Activated naive CD8-positive, alpha-beta T cell treated with anti-CD3 and anti-CD28 coated beads for 36 hours (primary cell): ENCODE results near the gene RGS19. TPM values are rescaled to one million over a fixed set of nuclear protein-coding genes. Genes with fewer than 3 reads are reported as not detected.
A peak's percentile ranks its signal among the peaks of the same experiment; 100 is the strongest.

Experiments used
- DNase-seq: peaks from one replicate; pipeline ENCODE4 v3.0.0; 2021
- H3K27ac Mint-ChIP-seq: one replicate; pipeline ENCODE4 v1.8.0; 2022; ENCODE audit warnings: mild to moderate bottlenecking, moderate library complexity, mixed read lengths
- H3K27me3 Mint-ChIP-seq: one replicate; pipeline ENCODE4 v1.8.0; 2022; ENCODE audit warnings: mild to moderate bottlenecking, mixed read lengths
- H3K36me3 Mint-ChIP-seq: one replicate; pipeline ENCODE4 v1.8.0; 2021; ENCODE audit warnings: mild to moderate bottlenecking, mixed read lengths
- H3K4me1 Mint-ChIP-seq: one replicate; pipeline ENCODE4 v1.8.0; 2021; ENCODE audit warnings: mixed read lengths
- H3K4me3 Mint-ChIP-seq: one replicate; pipeline ENCODE4 v1.8.0; 2022; ENCODE audit warnings: mild to moderate bottlenecking, moderate library complexity, mixed read lengths
- H3K9me3 Mint-ChIP-seq: one replicate; pipeline ENCODE4 v1.8.0; 2022; ENCODE audit warnings: mixed read lengths
- total RNA-seq, 2 experiments: library from RNA; stranded (reverse); gene quantifications; one replicate each; pipeline ENCODE4 v1.2.3, GENCODE V29; 2021

RGS19 gene
- total RNA-seq, 2 experiments from 2014 or later = 26.4 to 31.8 TPM

DNA sequence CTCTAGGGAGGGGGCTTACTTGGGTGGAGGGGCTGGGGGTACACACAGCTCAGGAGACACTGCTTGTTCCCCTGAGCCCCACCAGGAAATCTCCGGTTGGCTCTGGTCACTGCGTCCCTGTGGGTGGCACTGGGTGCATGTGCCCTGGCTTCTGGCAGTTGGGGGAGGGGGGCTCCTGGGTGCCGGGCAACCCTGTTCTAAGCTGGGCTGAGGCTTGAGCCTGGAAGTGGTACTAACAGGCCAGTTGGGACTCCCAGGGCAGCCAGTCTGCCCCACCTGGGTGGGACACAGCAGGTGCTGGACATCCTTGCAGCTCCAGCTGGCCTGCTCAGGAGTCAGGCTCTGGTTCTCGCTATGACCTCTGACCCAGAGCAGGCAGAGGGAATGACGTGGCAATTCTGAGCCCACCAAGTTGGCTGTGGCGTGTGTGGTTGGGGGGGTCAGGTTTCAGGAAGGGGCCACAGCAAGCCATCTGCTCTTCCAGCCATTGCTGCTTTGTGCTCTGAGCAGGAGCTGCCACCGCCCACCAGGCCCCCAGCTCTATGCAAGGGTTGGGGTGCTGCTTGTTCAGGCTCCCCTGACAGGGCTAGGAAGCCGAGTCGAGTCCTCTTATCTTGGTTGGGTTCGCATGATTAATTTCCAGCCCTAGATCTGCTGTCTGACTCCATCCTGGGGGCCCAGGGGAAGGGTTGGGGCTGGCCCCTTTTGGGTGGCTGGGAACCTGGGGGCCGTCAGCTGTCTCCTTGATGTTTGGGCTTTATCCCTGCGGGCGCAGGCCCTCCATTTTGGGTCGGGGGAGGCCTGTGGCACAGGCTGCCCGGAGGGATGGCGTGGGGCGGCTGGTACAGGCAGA lies 42.7 kb downstream of the RGS19 start:
- DNase-seq = no peak
- peaks cover 3% of the 10 kb centered on the region for H3K27me3 Mint-ChIP-seq
- H3K9me3 Mint-ChIP-seq = no peaks in the 10 kb centered on the region
- no peak overlapping the region for H3K4me3 Mint-ChIP-seq
- H3K4me1 Mint-ChIP-seq = peaks cover 53% of the 10 kb centered on the region
- H3K36me3 Mint-ChIP-seq = peaks cover 13% of the 10 kb centered on the region
- H3K27ac Mint-ChIP-seq = peak overlapping the region; percentile 80

DNA sequence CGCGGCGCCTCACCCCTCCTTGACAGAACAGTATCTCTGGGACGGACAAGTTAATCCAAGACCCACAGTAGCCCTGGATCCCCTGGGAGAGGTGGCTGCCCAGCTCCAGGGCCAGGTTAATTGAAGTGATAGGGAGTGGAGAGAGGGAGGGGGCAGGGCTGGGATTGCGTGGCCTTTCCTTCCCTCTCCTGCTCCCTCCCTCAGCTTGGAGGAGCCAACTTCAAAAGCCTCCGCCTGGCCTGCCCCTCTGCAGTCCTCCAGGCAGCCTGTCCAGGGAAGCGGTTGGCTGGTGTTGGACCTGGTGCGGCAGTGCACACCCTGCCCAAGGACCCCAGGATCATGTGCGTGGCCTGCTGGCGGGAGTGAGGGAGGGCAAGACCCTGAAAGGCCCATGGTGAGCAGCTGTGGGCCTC lies 43.4 kb downstream of the RGS19 start, which contains the start of gene C20orf204:
TSS of gene C20orf204 (plus strand) at position 250 of the 413 bp plus-strand sequence. CDS start at position 392, 142 bp downstream.
- H3K27ac Mint-ChIP-seq = peak within 1 kb of the TSS; percentile 90
- peaks cover 13% of the 10 kb centered on the region for H3K36me3 Mint-ChIP-seq
- no peaks in the 10 kb centered on the region for H3K9me3 Mint-ChIP-seq
- H3K4me3 Mint-ChIP-seq = peak within 1 kb of the TSS; percentile 60
- DNase-seq = no peak
- peaks cover 3% of the 10 kb centered on the region for H3K27me3 Mint-ChIP-seq
- H3K4me1 Mint-ChIP-seq = peaks cover 49% of the 10 kb centered on the region

DNA sequence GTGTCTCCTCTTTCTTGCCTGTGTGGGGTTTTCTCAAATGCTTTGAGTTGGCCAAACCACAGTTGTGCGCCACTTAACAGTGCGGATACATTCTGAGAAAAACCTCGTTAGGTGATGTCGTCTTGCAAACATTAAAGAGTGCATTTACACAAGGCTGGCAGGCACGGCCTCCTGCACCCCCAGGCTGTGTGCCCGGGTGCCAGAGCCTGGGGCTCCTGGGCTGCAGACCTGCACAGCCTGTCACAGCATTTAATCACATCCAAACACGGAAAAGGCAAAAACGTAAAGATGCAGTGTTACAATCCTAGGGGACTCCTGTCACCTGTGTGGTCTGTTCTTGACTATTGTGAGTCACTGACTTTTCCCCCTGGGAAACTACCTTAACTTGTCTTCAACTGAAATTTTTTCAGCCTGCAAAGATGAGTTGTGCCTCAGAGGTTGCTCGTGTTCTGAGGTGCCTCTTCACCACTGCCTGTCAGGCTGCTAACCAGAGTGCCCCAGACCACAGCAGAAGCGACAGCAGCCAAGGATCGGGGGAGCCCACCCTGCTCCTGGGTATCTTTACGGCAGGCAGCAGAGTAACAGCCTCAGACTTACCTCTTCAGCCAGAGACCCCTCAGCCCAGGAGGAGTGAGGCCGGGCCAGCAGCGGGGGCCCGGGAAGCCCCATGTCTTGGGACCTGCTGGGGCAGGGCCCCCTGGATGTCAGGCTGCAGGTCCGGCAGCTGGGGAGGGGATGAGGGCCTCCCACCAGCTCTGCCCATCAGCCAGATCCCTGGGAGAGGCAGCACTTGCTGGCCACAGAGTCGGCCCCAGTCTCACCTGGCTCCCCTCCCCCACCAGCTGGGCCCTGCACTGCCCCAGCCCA lies 44.0 kb downstream of the RGS19 start:
- peak overlapping the region; percentile 60 for H3K4me3 Mint-ChIP-seq
- peaks cover 13% of the 10 kb centered on the region for H3K36me3 Mint-ChIP-seq
- H3K27me3 Mint-ChIP-seq = peaks cover 3% of the 10 kb centered on the region
- DNase-seq = peak; percentile 71
- H3K9me3 Mint-ChIP-seq = no peaks in the 10 kb centered on the region
- peak overlapping the region; percentile 90 for H3K27ac Mint-ChIP-seq
- H3K4me1 Mint-ChIP-seq = peaks cover 45% of the 10 kb centered on the region

DNA sequence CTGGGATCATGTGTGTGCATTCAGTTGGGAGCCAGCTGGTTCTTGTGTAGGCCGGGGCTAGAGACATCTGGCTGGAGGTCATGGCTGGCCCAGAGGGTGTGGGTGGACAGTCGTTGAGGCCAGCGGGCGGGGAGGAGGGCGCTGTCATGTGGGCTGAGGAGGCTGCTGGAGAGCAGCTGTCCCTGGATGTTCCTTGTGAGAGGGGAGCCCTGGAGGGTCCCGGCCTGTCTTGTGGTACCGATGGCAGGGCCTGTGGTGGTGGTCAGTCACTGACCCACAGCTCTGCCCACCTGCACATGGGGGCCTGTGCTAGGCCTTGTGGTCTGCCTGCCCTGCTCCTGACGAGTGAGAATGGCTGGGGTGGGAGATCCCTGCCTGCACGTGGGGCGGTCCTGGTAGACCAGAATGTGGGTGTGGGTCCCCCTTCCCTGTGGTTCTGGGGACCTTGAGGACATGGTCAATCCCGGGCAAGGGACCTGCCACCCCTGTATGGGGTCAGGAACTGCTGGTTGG lies 45.3 kb downstream of the RGS19 start:
- peak overlapping the region; percentile 90 for H3K27ac Mint-ChIP-seq
- peaks cover 39% of the 10 kb centered on the region for H3K4me1 Mint-ChIP-seq
- no peak overlapping the region for H3K4me3 Mint-ChIP-seq
- H3K27me3 Mint-ChIP-seq = peaks cover 3% of the 10 kb centered on the region
- peaks cover 18% of the 10 kb centered on the region for H3K36me3 Mint-ChIP-seq
- DNase-seq = no peak
- H3K9me3 Mint-ChIP-seq = no peaks in the 10 kb centered on the region

DNA sequence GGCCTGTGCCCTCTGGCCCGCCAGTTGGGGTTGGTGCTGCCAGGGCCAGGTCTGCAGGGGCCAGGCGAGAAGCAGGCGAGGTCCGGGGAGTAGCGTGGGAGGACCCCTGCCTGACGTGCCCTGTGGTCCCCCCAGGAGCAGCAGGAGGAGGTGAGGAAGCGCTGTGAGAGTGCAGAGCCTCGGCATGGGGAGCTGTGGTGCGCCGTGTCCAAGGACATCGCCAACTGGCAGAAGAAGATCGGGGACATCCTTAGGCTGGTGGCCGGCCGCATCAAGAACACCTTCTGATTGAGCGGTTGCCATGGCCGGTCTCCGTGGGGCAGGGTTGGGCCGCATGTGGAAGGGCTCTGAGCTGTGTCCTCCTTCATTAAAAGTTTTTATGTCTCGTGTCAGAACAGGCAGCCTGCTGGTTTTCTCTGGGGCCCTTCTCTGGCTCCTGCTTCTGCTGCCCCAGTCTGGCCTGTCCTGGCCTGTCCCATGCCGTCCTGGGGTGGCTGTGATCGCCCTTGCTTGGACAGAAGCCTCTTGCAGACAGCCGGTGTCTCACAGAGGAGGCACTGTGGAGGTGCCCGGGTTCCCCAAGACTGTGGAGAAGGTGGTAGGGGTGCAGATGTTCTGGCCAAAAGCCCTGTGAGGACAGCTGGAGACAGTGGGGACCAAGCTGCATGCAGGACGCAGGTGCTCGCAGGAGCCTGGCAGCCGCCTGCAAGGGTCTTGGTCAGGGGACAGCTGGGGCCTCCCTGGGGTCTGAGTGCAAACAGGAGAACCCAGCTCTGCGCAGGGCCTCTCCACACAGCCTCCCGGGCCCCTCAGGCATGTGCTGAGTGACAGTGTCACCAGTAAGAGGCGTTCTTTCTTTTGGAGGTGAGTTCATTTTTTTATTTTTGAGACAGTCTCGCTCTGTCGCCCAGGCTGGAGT lies 46.4 kb downstream of the RGS19 start:
- no peaks in the 10 kb centered on the region for H3K9me3 Mint-ChIP-seq
- peaks cover 3% of the 10 kb centered on the region for H3K27me3 Mint-ChIP-seq
- H3K4me3 Mint-ChIP-seq = no peak overlapping the region
- peaks cover 39% of the 10 kb centered on the region for H3K4me1 Mint-ChIP-seq
- DNase-seq = no peak
- H3K27ac Mint-ChIP-seq = peak overlapping the region; percentile 90
- peaks cover 18% of the 10 kb centered on the region for H3K36me3 Mint-ChIP-seq

DNA sequence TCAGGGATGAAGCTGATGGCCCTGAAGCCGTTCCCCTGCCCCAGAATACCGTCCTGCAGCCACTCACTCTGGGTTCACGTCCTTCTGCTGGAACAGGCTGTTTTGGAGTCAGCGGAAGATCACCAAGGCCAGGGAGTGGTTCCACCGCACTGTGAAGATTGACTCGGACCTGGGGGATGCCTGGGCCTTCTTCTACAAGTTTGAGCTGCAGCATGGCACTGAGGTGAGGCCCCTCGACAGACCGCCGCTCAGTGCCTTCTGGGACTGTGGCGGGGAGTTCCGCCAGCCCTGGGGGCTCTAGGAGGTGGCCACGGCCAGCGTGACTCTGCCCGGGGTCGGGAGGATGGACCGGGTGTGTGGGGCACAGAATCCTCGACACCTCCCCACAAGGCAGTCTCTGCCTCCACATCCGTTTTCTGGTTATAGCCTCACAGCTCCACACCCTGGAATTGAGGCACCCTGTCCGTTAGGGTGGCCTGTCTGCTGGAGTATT lies 47.5 kb downstream of the RGS19 start:
- Mint-ChIP-seq H3K9me3 (no peaks in the 10 kb centered on the region), H3K27ac (no peak overlapping the region), H3K4me3 (no peak overlapping the region), H3K36me3 (peaks cover 17% of the 10 kb centered on the region), H3K27me3 (no peaks in the 10 kb centered on the region), H3K4me1 (peaks cover 28% of the 10 kb centered on the region)
- no peak for DNase-seq

DNA sequence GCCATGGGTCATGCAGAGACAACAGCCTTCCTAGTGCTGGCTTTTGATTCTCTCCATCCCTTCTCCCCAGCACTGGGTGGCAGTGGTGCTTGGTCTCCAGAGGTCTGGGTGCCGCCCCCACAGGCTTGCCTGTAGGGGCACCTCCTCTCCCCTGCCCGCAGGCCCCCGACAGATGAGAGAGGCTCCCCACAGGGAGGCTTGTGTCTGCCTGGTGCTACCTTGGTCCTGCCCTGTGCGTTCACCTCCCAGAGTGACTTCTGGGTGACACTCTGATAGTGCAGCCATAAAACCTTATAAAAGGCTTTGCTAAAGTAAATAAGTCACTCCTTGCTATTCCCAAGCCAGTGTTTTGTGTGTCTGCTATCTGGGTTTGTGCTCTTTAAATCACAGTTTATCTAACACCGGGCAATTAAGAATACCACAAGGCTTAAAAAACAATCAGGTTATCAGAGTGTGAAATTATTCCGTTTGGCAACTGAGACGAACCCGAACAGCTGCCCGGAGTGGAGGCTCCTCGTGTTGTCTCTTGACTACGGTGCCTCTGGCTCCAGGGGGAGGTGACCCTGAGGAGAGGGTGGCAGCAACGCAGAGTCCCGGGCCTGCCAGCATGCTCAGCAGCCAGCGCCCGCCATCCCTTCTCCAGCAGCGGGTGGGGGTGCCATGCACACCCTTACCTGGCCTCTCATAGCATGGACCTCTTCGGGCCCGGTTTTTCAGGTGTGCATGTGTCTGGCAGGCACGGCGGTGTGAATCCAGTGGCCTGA lies 48.8 kb downstream of the RGS19 start:
- H3K36me3 Mint-ChIP-seq = peaks cover 17% of the 10 kb centered on the region
- no peak overlapping the region for H3K4me3 Mint-ChIP-seq
- no peaks in the 10 kb centered on the region for H3K27me3 Mint-ChIP-seq
- no peak overlapping the region for H3K27ac Mint-ChIP-seq
- no peaks in the 10 kb centered on the region for H3K9me3 Mint-ChIP-seq
- peaks cover 16% of the 10 kb centered on the region for H3K4me1 Mint-ChIP-seq
- DNase-seq = no peak

DNA sequence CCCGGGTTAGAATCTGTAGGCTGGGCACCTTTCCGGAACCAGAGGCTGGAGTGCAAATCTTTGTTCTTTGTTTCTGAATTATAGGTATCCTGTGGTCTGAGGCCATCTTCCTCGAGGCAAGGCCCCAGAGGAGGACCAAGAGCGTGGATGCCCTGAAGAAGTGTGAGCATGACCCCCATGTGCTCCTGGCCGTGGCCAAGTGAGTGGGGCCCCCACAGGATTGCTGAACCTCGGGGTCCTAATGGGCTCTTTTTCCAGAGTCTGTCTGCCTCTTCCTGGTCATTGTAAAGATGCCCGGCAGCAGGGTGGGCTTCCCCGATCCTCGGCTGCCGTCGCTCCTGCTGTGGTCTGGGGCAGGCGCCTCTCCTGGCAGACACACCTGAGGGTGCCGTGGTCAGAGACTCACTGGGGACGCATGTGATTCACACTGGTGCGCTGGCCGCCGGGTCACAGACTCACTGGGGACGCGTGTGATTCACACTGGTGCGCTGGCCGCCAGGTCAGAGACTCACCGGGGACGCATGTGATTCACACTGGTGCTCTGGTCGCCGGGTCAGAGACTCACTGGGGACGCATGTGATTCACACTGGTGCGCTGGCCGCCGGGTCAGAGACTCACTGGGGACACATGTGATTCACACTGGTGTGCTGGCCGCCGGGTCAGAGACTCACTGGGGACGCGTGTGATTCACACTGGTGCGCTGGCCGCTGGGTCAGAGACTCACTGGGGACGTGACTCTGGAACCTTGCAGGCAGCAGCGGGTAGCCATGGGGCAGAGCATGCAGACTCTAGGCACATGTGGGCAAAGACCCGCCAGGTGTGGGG lies 49.8 kb downstream of the RGS19 start:
- Mint-ChIP-seq H3K4me3 (no peak overlapping the region), H3K36me3 (peaks cover 19% of the 10 kb centered on the region), H3K4me1 (peaks cover 7% of the 10 kb centered on the region), H3K9me3 (no peaks in the 10 kb centered on the region), H3K27ac (no peak overlapping the region), H3K27me3 (no peaks in the 10 kb centered on the region)
- no peak for DNase-seq

DNA sequence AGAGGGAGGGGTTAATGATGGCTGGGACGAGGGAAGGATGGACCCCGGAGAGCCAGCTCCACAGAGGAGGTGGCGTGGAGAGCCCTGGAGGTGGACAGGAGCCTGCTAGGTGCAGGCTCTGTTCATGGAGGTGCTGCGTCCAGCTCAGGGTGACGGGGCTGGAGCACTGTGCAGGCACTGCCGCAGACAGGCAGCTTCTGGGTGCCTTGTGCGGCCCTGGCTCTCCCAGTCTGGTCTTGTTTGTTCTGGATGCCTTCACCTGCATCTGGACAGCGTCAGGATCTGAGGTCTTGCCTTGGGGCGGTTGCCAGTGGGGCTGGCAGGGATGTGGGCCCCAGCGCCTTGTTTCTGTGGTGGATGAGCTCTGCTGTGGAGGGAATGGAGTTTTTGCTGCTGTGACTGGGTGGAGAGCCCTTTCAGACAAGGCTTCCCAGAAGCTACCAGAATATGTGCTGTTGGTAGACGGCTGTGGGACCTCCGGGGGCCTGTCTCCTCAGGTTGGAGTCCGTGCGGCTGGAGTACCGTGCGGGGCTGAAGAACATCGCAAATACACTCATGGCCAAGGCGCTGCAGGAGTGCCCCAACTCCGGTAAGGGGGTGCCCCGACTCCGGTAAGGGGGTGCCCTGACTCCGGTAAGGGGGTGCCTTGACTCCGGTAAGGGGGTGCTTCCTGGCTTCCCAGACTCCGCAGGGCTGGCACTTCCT lies 51.2 kb downstream of the RGS19 start:
- no peak overlapping the region for H3K27ac Mint-ChIP-seq
- no peak for DNase-seq
- H3K27me3 Mint-ChIP-seq = no peaks in the 10 kb centered on the region
- no peak overlapping the region for H3K4me3 Mint-ChIP-seq
- peaks cover 10% of the 10 kb centered on the region for H3K36me3 Mint-ChIP-seq
- H3K9me3 Mint-ChIP-seq = no peaks in the 10 kb centered on the region
- no peaks in the 10 kb centered on the region for H3K4me1 Mint-ChIP-seq

DNA sequence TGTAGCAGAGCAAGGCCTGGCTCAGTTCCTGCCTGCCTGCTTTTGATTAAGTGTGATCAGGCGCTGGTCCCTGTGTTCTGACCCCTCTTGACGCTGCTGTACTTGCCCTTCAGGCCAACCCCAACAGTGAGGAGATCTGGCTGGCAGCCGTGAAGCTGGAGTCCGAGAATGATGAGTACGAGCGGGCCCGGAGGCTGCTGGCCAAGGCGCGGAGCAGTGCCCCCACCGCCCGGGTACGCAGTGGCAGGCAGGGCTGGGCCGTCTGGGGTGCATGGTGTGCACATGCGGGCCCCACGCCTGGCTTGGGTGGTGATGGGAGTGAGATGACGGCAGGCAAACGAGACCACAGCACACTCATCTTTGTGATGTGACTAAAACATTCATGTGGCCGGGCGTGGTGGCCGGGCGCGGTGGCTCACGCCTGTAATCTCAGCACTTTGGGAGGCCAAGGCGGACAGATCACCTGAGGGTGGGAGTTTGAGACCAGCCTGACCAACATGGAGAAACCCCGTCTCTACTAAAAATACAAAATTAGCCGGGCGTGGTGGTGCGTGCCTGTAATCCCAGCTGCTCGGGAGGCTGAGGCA lies 53.4 kb downstream of the RGS19 start:
- Mint-ChIP-seq H3K36me3 (peaks cover 12% of the 10 kb centered on the region), H3K27me3 (no peaks in the 10 kb centered on the region), H3K4me3 (no peak overlapping the region), H3K27ac (no peak overlapping the region), H3K4me1 (no peaks in the 10 kb centered on the region), H3K9me3 (no peaks in the 10 kb centered on the region)
- no peak for DNase-seq

DNA sequence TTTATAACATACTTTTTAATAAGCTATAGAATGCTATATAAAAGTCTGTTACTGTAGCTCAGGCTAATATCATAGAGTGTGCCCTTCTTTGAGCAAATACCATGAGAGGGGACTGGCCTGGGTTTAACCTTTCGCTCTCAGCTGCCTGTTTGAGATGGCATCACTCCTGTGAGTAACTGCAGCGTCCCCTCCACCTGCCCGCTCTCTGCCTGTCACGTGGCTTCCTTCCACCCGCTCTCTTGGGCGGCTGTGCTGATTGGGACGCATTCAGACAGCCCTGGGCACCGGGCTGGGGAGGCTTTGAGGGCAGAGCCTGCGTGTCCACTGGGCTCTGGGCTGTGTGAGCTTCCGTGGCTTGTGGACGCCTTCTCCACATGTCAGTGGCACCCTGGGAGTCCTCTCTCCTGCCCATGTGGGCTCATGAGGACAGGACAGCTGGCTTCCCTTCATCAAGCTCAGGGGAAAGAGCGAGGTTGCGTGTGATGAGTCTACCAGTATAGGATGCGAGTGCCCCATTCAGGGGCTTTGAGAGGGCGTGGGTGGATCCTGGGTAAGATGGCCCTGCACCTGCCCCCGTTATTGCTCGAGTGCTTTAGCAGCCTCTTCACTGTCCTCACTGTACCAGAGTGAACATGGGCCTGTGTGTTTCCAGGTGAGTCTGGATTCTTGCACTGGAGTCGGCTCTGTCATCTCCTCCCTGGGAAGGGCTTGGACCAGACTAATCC lies 54.1 kb downstream of the RGS19 start:
- Mint-ChIP-seq H3K27me3 (no peaks in the 10 kb centered on the region), H3K27ac (no peak overlapping the region), H3K36me3 (peaks cover 12% of the 10 kb centered on the region), H3K4me3 (no peak overlapping the region), H3K4me1 (no peaks in the 10 kb centered on the region), H3K9me3 (no peaks in the 10 kb centered on the region)
- DNase-seq = no peak
